IgD-negative memory B cell (primary cell): ENCODE results near the gene SRRT. TPM values are rescaled to one million over a fixed set of nuclear protein-coding genes. Genes with fewer than 3 reads are reported as not detected.
"Not testable (repeated sequence)": the region's sequence is repeated elsewhere in the genome, so short reads cannot be mapped to it uniquely, and the experiment has no call there.

Source experiments
- H3K27ac Mint-ChIP-seq, 3 donors: one replicate each; pipeline ENCODE4 v1.8.0; 2020 to 2022; ENCODE audit warnings: mild to moderate bottlenecking in 3 of 3, mixed read lengths in 3 of 3, moderate library complexity in 1 of 3
- H3K27me3 Mint-ChIP-seq: one replicate; pipeline ENCODE4 v1.8.0; 2021; ENCODE audit warnings: mixed read lengths
- H3K36me3 Mint-ChIP-seq: one replicate; pipeline ENCODE4 v1.8.0; 2020; ENCODE audit warnings: mild to moderate bottlenecking, mixed read lengths
- H3K4me1 Mint-ChIP-seq, 3 donors: one replicate each; pipeline ENCODE4 v1.8.0; 2020 to 2022; ENCODE audit warnings: mixed read lengths in 3 of 3, mild to moderate bottlenecking in 1 of 3
- H3K4me3 Mint-ChIP-seq, 4 donors: one replicate each; pipeline ENCODE4 v1.8.0; 2020 to 2022; ENCODE audit warnings: mild to moderate bottlenecking in 4 of 4, mixed read lengths in 4 of 4, moderate library complexity in 3 of 4
- H3K9me3 Mint-ChIP-seq, 3 donors: one replicate each; pipeline ENCODE4 v1.8.0; 2020 to 2021; ENCODE audit warnings: mixed read lengths in 3 of 3, mild to moderate bottlenecking in 1 of 3
- polyA plus RNA-seq: library from polyadenylated mRNA; unstranded; fragments of 300-500 nt; fragmentation: Illumina TruSeq; gene quantifications from one replicate; pipeline ENCODE4 v1.2.3, GENCODE V29; 2021

SRRT gene
- polyA plus RNA-seq, 1 donor from 2014 or later, result 79.7 TPM

- peaks cover 0 to 2% (median 0%) of the 10 kb centered on the region in 3 donors for H3K9me3 Mint-ChIP-seq
- H3K27ac Mint-ChIP-seq, result no peak overlapping the region
- peaks cover 0 to 6% (median 0%) of the 10 kb centered on the region in 3 donors for H3K4me1 Mint-ChIP-seq
- no peaks in the 10 kb centered on the region for H3K36me3 Mint-ChIP-seq
- H3K27me3 Mint-ChIP-seq, result peaks cover 6% of the 10 kb centered on the region
- H3K4me3 Mint-ChIP-seq, result no peak overlapping the region
These were observed 33.6 kb downstream of the SRRT start for GRCh38 chr7:100908512-100908911.

- not testable (repeated sequence) for H3K9me3 Mint-ChIP-seq, H3K4me3 Mint-ChIP-seq, H3K4me1 Mint-ChIP-seq, H3K27me3 Mint-ChIP-seq, H3K36me3 Mint-ChIP-seq
- peak overlapping the region in 1 of 3 donors; percentile 52 for H3K27ac Mint-ChIP-seq
These were observed 35.5 kb downstream of the SRRT start for GRCh38 chr7:100910443-100910842.

GRCh38 chr7:100911484-100911883 lies 36.6 kb downstream of the SRRT start:
- Mint-ChIP-seq H3K4me3 (no peak overlapping the region), H3K27me3 (peaks cover 5% of the 10 kb centered on the region), H3K36me3 (peaks cover 5% of the 10 kb centered on the region), H3K27ac (no peak overlapping the region), H3K9me3 (peaks cover 0 to 2% (median 0%) of the 10 kb centered on the region in 3 donors), H3K4me1 (peaks cover 1 to 6% (median 2%) of the 10 kb centered on the region in 3 donors)

- Mint-ChIP-seq H3K4me1 (peaks cover 1 to 6% (median 2%) of the 10 kb centered on the region in 3 donors), H3K27ac (no peak overlapping the region), H3K9me3 (peaks cover 0 to 2% (median 0%) of the 10 kb centered on the region in 3 donors)
These were observed 39.4 kb downstream of the SRRT start for GRCh38 chr7:100914208-100914878.

GRCh38 chr7:100914879-100915447 lies 40.1 kb downstream of the SRRT start:
- Mint-ChIP-seq H3K36me3 (peaks cover 5% of the 10 kb centered on the region), H3K9me3 (peaks cover 0 to 2% (median 0%) of the 10 kb centered on the region in 3 donors), H3K4me3 (no peak overlapping the region), H3K4me1 (peaks cover 1 to 6% (median 2%) of the 10 kb centered on the region in 3 donors), H3K27me3 (peaks cover 9% of the 10 kb centered on the region), H3K27ac (no peak overlapping the region)

More at GRCh38 chr7:100914208-100914878, 39.4 kb downstream of the SRRT start:
- Mint-ChIP-seq H3K36me3 (peaks cover 5% of the 10 kb centered on the region), H3K4me3 (no peak overlapping the region), H3K27me3 (peaks cover 9% of the 10 kb centered on the region)

- not testable (repeated sequence) for H3K9me3 Mint-ChIP-seq, H3K27me3 Mint-ChIP-seq, H3K36me3 Mint-ChIP-seq, H3K4me1 Mint-ChIP-seq, H3K4me3 Mint-ChIP-seq, H3K27ac Mint-ChIP-seq
These were observed 44.4 kb downstream of the SRRT start for GRCh38 chr7:100919335-100919734.

GRCh38 chr7:100919779-100920437 lies 45.0 kb downstream of the SRRT start:
- H3K36me3 Mint-ChIP-seq, result not testable (repeated sequence)

GRCh38 chr7:100921039-100921438 lies 46.1 kb downstream of the SRRT start:
- H3K36me3 Mint-ChIP-seq, result peaks cover 2% of the 10 kb centered on the region
- H3K4me1 Mint-ChIP-seq, result peaks cover 0 to 2% (median 1%) of the 10 kb centered on the region in 3 donors
- H3K9me3 Mint-ChIP-seq, result no peaks in the 10 kb centered on the region
- H3K4me3 Mint-ChIP-seq, result no peak overlapping the region
- H3K27me3 Mint-ChIP-seq, result peaks cover 9% of the 10 kb centered on the region
- no peak overlapping the region for H3K27ac Mint-ChIP-seq

More at GRCh38 chr7:100919779-100920437, 45.0 kb downstream of the SRRT start:
- not testable (repeated sequence) for H3K9me3 Mint-ChIP-seq, H3K4me3 Mint-ChIP-seq, H3K27ac Mint-ChIP-seq, H3K27me3 Mint-ChIP-seq, H3K4me1 Mint-ChIP-seq

GRCh38 chr7:100923616-100924015 lies 48.7 kb downstream of the SRRT start:
- H3K36me3 Mint-ChIP-seq, H3K4me1 Mint-ChIP-seq, H3K4me3 Mint-ChIP-seq, H3K27ac Mint-ChIP-seq, H3K9me3 Mint-ChIP-seq, H3K27me3 Mint-ChIP-seq: not testable (repeated sequence)

GRCh38 chr7:100929808-100930174 lies 54.9 kb downstream of the SRRT start:
- Mint-ChIP-seq H3K27me3 (peaks cover 9% of the 10 kb centered on the region), H3K9me3 (peaks cover 0 to 6% (median 5%) of the 10 kb centered on the region in 3 donors), H3K4me1 (peaks cover 0 to 3% (median 0%) of the 10 kb centered on the region in 3 donors), H3K4me3 (no peak overlapping the region), H3K36me3 (peaks cover 1% of the 10 kb centered on the region), H3K27ac (peak overlapping the region in 1 of 3 donors; percentile 68)

GRCh38 chr7:100933734-100934133 lies 58.8 kb downstream of the SRRT start:
- H3K9me3 Mint-ChIP-seq, result peaks cover 0 to 6% (median 5%) of the 10 kb centered on the region in 3 donors
- peaks cover 0 to 3% (median 0%) of the 10 kb centered on the region in 3 donors for H3K4me1 Mint-ChIP-seq
- H3K27me3 Mint-ChIP-seq, result peaks cover 18% of the 10 kb centered on the region
- H3K36me3 Mint-ChIP-seq, result peaks cover 1% of the 10 kb centered on the region
- H3K4me3 Mint-ChIP-seq, result no peak overlapping the region
- H3K27ac Mint-ChIP-seq, result no peak overlapping the region

GRCh38 chr7:100935381-100935780 lies 60.5 kb downstream of the SRRT start:
- peaks cover 0 to 13% (median 12%) of the 10 kb centered on the region in 3 donors for H3K9me3 Mint-ChIP-seq
- not testable (repeated sequence) for H3K4me1 Mint-ChIP-seq, H3K27ac Mint-ChIP-seq, H3K4me3 Mint-ChIP-seq, H3K36me3 Mint-ChIP-seq
- peaks cover 14% of the 10 kb centered on the region for H3K27me3 Mint-ChIP-seq

- Mint-ChIP-seq H3K9me3 (peaks cover 1 to 17% (median 12%) of the 10 kb centered on the region in 3 donors), H3K27me3 (peaks cover 11% of the 10 kb centered on the region)
- H3K4me3 Mint-ChIP-seq, H3K4me1 Mint-ChIP-seq, H3K36me3 Mint-ChIP-seq, H3K27ac Mint-ChIP-seq: not testable (repeated sequence)
These were observed 61.3 kb downstream of the SRRT start for GRCh38 chr7:100936167-100936566.
